Kidney (tissue), 14 donors: Measurements from ENCODE around the gene LMBRD2. TPM values are rescaled to one million over a fixed set of nuclear protein-coding genes. Genes with fewer than 3 reads are reported as not detected.

ENCODE experiments used
- DNase-seq, 5 donors: peaks; one replicate each; pipeline ENCODE4 v3.0.0-alpha.2; 2013 to 2020
- FAIRE-seq: peaks from 2 replicates; lab custom pipeline; 2012; peaks lifted over from hg19 to GRCh38; lab: Jason Lieb, UNC
- H3K27ac ChIP-seq, 2 donors: one replicate each; pipeline ENCODE4 v1.7.0; 2013; ENCODE audit warnings: low read depth in 2 of 2, low read length in 2 of 2, inconsistent platforms in 1 of 2
- H3K27me3 ChIP-seq: one replicate; pipeline ENCODE4 v1.7.1; 2013; ENCODE audit warnings: low read length, inconsistent platforms; ENCODE audit not compliant: control insufficient read depth, insufficient read depth
- H3K36me3 ChIP-seq, 3 donors: one replicate each; pipeline versions ENCODE4 v1.7.0 to v1.7.1; 2013; ENCODE audit warnings: low read length in 3 of 3, control low read depth in 1 of 3, inconsistent platforms in 1 of 3; ENCODE audit not compliant: insufficient read depth in 3 of 3, control insufficient read depth in 2 of 3
- H3K4me1 ChIP-seq, 3 donors: one replicate each; pipeline versions ENCODE4 v1.7.0 to v1.7.1; 2013; ENCODE audit warnings: low read length in 3 of 3, inconsistent platforms in 1 of 3, low read depth in 1 of 3; ENCODE audit not compliant: control insufficient read depth in 2 of 3, insufficient read depth in 2 of 3
- H3K4me3 ChIP-seq, 3 donors: one replicate each; pipeline versions ENCODE4 v1.7.0 to v1.8.1; 2013; ENCODE audit warnings: low read length in 3 of 3, control low read depth in 1 of 3, inconsistent platforms in 1 of 3
- H3K9ac ChIP-seq, 3 donors: one replicate each; pipeline versions ENCODE4 v1.7.0 to v1.7.1; 2013; ENCODE audit warnings: low read length in 3 of 3, control low read depth in 1 of 3, inconsistent platforms in 1 of 3
- H3K9me3 ChIP-seq, 3 donors: one replicate each; pipeline versions ENCODE4 v1.7.0 to v1.7.1; 2013; ENCODE audit warnings: low read length in 3 of 3, control low read depth in 1 of 3, inconsistent platforms in 1 of 3; ENCODE audit not compliant: control insufficient read depth in 2 of 3, insufficient read depth in 1 of 3
- intact Hi-C: fragments of 100-400 bp; cut with DNase I; formaldehyde crosslinking; loops from one replicate; pipeline ENCODE4 v1.11.1; 2022
- polyA plus RNA-seq: library from polyadenylated mRNA; stranded (reverse); fragments of 350-450 nt; fragmentation: Illumina TruSeq; extraction: RNeasy Lipid Tissue Mini Kit (QIAGEN cat#74804); gene quantifications from one replicate; pipeline ENCODE4 v1.2.3, GENCODE V29; 2014; ENCODE audit warnings: low read depth, low replicate concordance; ENCODE audit not compliant: insufficient read depth
- total RNA-seq: library from RNA; stranded (reverse); fragmentation: NEBNext Ultra II Directional; extraction: Animal tissue kit (Norgen Biotek cat#: 25700); gene quantifications from one replicate; pipeline ENCODE4 v1.2.1, GENCODE V29; 2021
- TF ChIP-seq, protein P1 (sequence below): IDR thresholded peaks from 3 replicates; pipeline ENCODE4 v1.5.1; 2012; ENCODE audit warnings: mild to moderate bottlenecking, moderate library complexity, borderline replicate concordance; ENCODE audit not compliant: insufficient read depth; ENCODE audit errors: extremely low read depth
- donor health status: control.
- donor health status: control.
- donor health status: control.
- donor health status: control.
- donor health status: control.
- donor health status: DM: yes; HTN: yes; CAD: no.
- donor health status: Normal renal cell carcinoma (clear cell type).

The LMBRD2 gene
- total and polyA plus RNA-seq, 2 donors from 2014 or later, result 4.0 to 13.6 TPM

DNA sequence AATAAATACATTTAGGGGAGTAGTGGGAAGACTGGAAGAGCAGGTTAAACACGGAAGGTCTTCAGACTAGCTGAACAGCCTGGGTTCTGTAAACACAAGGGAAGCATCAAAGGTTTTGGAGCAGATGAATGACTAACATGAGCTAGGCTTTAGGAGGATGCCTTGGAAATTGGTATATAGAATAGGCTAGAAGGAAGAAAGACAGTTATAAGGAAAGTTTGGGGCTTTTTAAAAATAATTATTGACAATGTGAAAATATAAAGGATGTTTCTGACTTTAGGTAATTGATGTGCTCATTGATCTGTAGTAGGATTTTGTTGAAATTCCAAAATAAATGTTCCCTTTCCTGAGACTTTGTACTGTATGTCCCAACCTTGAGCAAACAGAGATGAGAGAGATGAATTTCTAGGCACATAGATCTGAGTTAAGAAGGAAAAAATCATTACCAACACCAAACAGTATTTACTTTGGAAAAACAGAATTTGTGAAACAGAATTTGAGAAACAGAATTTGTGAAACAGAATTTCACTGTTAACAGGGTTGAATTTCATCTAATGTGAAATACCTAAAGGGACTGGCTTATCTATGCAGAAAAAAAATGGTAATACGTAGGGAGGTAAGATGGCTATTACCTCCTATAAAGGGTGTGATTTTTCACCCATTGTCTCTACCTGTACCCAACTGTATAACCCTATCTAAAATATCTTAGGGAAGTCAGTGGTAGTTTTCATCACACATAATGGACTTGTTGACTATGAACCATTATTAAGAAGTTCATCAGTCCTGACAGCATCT lies 29.1 kb upstream of the LMBRD2 start:
- TF ChIP-seq, protein P1, sequence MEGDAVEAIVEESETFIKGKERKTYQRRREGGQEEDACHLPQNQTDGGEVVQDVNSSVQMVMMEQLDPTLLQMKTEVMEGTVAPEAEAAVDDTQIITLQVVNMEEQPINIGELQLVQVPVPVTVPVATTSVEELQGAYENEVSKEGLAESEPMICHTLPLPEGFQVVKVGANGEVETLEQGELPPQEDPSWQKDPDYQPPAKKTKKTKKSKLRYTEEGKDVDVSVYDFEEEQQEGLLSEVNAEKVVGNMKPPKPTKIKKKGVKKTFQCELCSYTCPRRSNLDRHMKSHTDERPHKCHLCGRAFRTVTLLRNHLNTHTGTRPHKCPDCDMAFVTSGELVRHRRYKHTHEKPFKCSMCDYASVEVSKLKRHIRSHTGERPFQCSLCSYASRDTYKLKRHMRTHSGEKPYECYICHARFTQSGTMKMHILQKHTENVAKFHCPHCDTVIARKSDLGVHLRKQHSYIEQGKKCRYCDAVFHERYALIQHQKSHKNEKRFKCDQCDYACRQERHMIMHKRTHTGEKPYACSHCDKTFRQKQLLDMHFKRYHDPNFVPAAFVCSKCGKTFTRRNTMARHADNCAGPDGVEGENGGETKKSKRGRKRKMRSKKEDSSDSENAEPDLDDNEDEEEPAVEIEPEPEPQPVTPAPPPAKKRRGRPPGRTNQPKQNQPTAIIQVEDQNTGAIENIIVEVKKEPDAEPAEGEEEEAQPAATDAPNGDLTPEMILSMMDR, result no peak
- no peak for FAIRE-seq

DNA sequence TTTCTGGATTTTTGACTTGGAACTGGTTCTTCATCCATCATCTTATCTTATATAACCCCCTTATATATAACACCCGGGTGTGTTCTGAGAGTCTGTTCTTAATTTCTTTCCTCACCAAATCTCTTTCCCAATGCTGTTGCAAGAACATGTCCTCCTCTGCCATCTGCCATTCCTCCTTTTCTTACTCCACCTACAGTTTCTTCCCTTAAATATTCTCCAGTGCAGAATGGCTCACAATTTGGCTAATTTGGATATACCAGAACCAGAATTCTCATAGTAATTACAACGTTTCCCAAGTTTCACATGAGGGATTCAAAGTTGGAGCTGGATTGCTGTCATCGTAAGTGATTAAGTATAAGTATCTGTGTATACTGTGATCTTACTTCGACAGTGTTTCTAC lies 28.3 kb upstream of the LMBRD2 start:
- FAIRE-seq (no peak), DNase-seq (no peak)
- Histone ChIP-seq H3K4me3 (no peak overlapping the region), H3K27ac (no peak overlapping the region), H3K9me3 (no peaks in the 10 kb centered on the region), H3K27me3 (no peaks in the 10 kb centered on the region), H3K36me3 (peaks cover 2 to 16% (median 2%) of the 10 kb centered on the region in 3 donors), H3K4me1 (no peaks in the 10 kb centered on the region), H3K9ac (no peak overlapping the region)
- intact Hi-C loops, result no loop called here
- TF ChIP-seq, protein P1, result no peak

More for the DNA sequence above, 29.1 kb upstream of the LMBRD2 start:
- no peak overlapping the region for H3K4me3 ChIP-seq
- no peaks in the 10 kb centered on the region for H3K27me3 ChIP-seq
- H3K36me3 ChIP-seq, result peaks cover 2 to 16% (median 2%) of the 10 kb centered on the region in 3 donors
- no peaks in the 10 kb centered on the region for H3K4me1 ChIP-seq
- no peaks in the 10 kb centered on the region for H3K9me3 ChIP-seq
- DNase-seq, result no peak
- intact Hi-C loops, result no loop called here
- H3K9ac ChIP-seq, result no peak overlapping the region
- H3K27ac ChIP-seq, result no peak overlapping the region

DNA sequence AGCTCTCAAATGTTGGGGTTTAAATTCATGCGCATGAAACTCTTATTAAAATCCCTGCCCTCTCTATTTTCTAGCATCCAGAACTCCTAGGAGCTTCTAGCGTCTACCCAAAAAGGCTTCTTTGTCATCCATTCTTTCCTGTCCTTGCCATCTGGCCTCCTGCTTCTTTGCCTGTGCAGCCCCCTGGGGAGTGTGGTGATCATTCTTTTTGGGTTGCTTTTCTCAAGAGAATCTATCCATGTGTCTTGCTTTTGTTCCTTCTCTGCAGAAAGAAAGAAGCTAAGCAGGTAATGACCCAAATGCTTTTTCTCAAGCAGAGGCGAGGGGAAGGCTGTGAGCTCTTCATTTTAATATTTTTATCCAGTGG lies 26.8 kb upstream of the LMBRD2 start:
- H3K9me3 ChIP-seq, result no peaks in the 10 kb centered on the region
- intact Hi-C loops, result no loop called here
- H3K4me3 ChIP-seq, result no peak overlapping the region
- no peaks in the 10 kb centered on the region for H3K4me1 ChIP-seq
- FAIRE-seq (no peak), DNase-seq (no peak)
- H3K36me3 ChIP-seq, result peaks cover 8 to 16% (median 10%) of the 10 kb centered on the region in 3 donors
- no peaks in the 10 kb centered on the region for H3K27me3 ChIP-seq
- H3K9ac ChIP-seq, result no peak overlapping the region
- TF ChIP-seq, protein P1, result no peak
- no peak overlapping the region for H3K27ac ChIP-seq
